ENCODE measurements around the gene INPP5E. TPM values are rescaled to one million over a fixed set of nuclear protein-coding genes. Genes with fewer than 3 reads are reported as not detected.

The INPP5E gene
- total RNA-seq, 2 donors from 2014 or later, result 11.9 to 12.5 TPM

- DNase-seq (ENCODE audit: low spot score) (no peak), ATAC-seq (ENCODE audit: insufficient number of reproducible peaks, low FRiP score, low read depth) (no peak)
- Histone ChIP-seq H3K4me1 (ENCODE audit: control insufficient read depth in 1 of 2, low read depth in 2 of 2) (peaks cover 13 to 22% of the 10 kb centered on the region in 2 donors), H3K27ac (no peak overlapping the region), H3K27me3 (replicated peaks; ENCODE audit: insufficient read depth) (no peaks in the 10 kb centered on the region), H3K4me3 (no peak overlapping the region), H3K9me3 (no peaks in the 10 kb centered on the region), H3K36me3 (peaks cover 36% of the 10 kb centered on the region)
- TF ChIP-seq, protein P1, sequence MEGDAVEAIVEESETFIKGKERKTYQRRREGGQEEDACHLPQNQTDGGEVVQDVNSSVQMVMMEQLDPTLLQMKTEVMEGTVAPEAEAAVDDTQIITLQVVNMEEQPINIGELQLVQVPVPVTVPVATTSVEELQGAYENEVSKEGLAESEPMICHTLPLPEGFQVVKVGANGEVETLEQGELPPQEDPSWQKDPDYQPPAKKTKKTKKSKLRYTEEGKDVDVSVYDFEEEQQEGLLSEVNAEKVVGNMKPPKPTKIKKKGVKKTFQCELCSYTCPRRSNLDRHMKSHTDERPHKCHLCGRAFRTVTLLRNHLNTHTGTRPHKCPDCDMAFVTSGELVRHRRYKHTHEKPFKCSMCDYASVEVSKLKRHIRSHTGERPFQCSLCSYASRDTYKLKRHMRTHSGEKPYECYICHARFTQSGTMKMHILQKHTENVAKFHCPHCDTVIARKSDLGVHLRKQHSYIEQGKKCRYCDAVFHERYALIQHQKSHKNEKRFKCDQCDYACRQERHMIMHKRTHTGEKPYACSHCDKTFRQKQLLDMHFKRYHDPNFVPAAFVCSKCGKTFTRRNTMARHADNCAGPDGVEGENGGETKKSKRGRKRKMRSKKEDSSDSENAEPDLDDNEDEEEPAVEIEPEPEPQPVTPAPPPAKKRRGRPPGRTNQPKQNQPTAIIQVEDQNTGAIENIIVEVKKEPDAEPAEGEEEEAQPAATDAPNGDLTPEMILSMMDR (IDR thresholded peaks at IDR 0.05), result no peak
Measured at GRCh38 chr9:136397643-136398042, 42.0 kb downstream of the INPP5E start.

- TF ChIP-seq, protein P1 (IDR thresholded peaks at IDR 0.05), result no peak
- Histone ChIP-seq H3K27ac (no peak overlapping the region), H3K9me3 (no peaks in the 10 kb centered on the region), H3K4me3 (no peak overlapping the region), H3K4me1 (ENCODE audit: control insufficient read depth in 1 of 2, low read depth in 2 of 2) (peaks cover 13 to 22% of the 10 kb centered on the region in 2 donors), H3K27me3 (replicated peaks; ENCODE audit: insufficient read depth) (no peaks in the 10 kb centered on the region), H3K36me3 (peaks cover 46% of the 10 kb centered on the region)
- ATAC-seq (ENCODE audit: insufficient number of reproducible peaks, low FRiP score, low read depth) (no peak), DNase-seq (ENCODE audit: low spot score) (no peak)
Measured at GRCh38 chr9:136396219-136396515, 43.5 kb downstream of the INPP5E start.

- Histone ChIP-seq H3K36me3 (peaks cover 46% of the 10 kb centered on the region), H3K27ac (no peak overlapping the region), H3K4me1 (ENCODE audit: control insufficient read depth in 1 of 2, low read depth in 2 of 2) (peaks cover 12 to 19% of the 10 kb centered on the region in 2 donors), H3K27me3 (replicated peaks; ENCODE audit: insufficient read depth) (no peaks in the 10 kb centered on the region), H3K4me3 (no peak overlapping the region), H3K9me3 (no peaks in the 10 kb centered on the region)
- TF ChIP-seq, protein P1 (IDR thresholded peaks at IDR 0.05), result no peak
- no peak for DNase-seq (ENCODE audit: low spot score)
- ATAC-seq (ENCODE audit: insufficient number of reproducible peaks, low FRiP score, low read depth), result no peak
Measured at GRCh38 chr9:136395345-136396218, 44.1 kb downstream of the INPP5E start.

GRCh38 chr9:136395020-136395340 is 44.7 kb downstream of the INPP5E start:
- H3K36me3 ChIP-seq, result peaks cover 46% of the 10 kb centered on the region

DNA sequence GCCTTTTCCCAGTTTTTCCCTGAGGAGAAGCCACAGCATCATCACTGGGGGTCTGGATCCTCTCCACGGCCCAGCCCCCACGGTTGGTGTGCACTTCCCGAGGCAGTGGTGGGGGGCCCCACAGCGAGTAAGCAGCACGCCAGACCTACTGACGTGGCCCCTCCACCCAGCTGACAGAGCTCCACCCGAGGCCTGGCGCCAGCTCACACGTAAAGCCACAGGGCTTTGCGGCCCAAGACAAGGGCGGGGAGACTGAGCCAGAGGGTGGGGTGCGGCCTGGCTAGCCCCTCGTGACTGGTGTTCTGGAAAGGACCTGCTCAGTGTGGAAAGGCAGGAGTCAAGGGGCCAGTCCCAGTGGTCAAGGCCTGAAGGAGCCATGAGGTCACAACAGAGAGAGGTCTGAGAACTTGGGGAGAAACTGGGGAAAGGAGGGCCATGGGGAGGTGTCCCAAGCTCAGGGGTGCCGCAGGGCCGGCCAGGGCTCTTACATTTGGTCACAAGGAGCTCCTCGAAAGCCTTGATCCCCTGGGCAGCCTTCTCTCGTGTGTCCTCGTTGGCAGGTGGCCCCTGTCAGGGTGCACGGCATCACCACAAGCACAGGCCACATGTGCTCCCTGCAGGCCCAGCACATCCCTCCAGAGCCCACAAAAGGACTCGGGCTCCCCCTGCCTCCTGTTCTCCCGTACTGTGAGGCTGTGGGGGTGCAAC is 45.2 kb downstream of the INPP5E start:
- Histone ChIP-seq H3K4me1 (ENCODE audit: control insufficient read depth in 1 of 2, low read depth in 2 of 2) (peaks cover 10 to 11% of the 10 kb centered on the region in 2 donors), H3K9me3 (no peaks in the 10 kb centered on the region), H3K27me3 (replicated peaks; ENCODE audit: insufficient read depth) (no peaks in the 10 kb centered on the region), H3K36me3 (peaks cover 47% of the 10 kb centered on the region), H3K27ac (no peak overlapping the region), H3K4me3 (no peak overlapping the region)
- ATAC-seq (ENCODE audit: insufficient number of reproducible peaks, low FRiP score, low read depth) (no peak), DNase-seq (ENCODE audit: low spot score) (no peak)
- TF ChIP-seq, protein P1 (IDR thresholded peaks at IDR 0.05), result no peak

More at GRCh38 chr9:136395020-136395340, 44.7 kb downstream of the INPP5E start:
- no peak overlapping the region for H3K4me3 ChIP-seq
- no peak overlapping the region for H3K27ac ChIP-seq
- no peak for DNase-seq (ENCODE audit: low spot score)
- H3K27me3 ChIP-seq (replicated peaks; ENCODE audit: insufficient read depth), result no peaks in the 10 kb centered on the region
- TF ChIP-seq, protein P1 (IDR thresholded peaks at IDR 0.05), result no peak
- ATAC-seq (ENCODE audit: insufficient number of reproducible peaks, low FRiP score, low read depth), result no peak
- no peaks in the 10 kb centered on the region for H3K9me3 ChIP-seq
- H3K4me1 ChIP-seq (ENCODE audit: control insufficient read depth in 1 of 2, low read depth in 2 of 2), result peaks cover 10 to 14% of the 10 kb centered on the region in 2 donors
